PC-9 (cell line): ENCODE data around the gene C13orf46.

Experiments used
- CTCF ChIP-seq: fragments of 200-600 bp; sonication (generic); conservative IDR thresholded peaks from 2 replicates; pipeline ENCODE4 v1.6.1; 2017; ENCODE audit warnings: mixed run types, antibody characterized with exemption, mild to moderate bottlenecking, moderate library complexity
- EZH2 ChIP-seq: fragments of 200-600 bp; sonication (generic); IDR thresholded peaks from 2 replicates; pipeline ENCODE4 v1.8.0; 2017; ENCODE audit warnings: antibody characterized with exemption, low read depth

DNA sequence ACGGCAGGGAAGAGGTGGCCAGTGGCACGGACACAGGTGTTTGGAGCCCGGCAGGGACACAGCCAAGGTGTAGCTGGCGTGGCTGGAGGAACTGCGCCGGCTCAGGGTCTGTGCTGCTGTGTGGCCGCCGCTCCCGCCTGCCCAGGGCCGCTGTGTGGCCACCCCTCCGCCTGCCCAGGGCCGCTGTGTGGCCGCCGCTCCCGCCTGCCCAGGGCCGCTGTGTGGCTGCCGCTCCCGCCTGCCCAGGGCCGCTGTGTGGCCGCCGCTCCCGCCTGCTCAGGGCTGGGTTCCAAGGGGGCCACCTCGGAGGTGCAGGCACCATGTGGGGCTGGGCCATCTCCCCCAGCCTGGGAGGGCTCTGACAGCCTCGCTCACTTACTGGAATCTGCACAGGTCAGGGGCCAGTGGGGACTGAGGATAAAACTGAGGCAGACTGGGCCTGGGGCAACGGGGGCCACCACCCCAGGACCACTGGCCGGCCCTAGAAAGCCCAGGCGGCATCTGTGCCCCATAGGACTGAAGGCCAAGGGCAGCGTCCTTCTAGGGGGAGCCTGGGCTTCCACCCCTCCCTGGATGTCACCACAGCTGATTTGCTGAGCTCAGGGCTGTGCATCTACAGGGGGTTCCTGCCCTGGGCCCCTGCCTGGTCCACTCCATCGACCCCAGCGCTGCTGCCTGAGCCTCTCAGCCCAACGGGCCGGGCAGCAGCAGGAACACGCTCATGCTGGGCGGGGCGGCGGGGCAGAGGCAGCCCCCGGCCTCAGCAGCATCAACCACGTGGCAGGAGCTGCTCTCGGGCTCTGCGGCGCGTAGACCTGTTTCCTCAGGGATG is 21.5 kb downstream of the C13orf46 start:
- TF ChIP-seq CTCF (no peak), EZH2 (no peak)
